Smooth muscle cell (in vitro differentiated cells): ENCODE data around the gene APRT. TPM values are rescaled to one million over a fixed set of nuclear protein-coding genes. Genes with fewer than 3 reads are reported as not detected.

ENCODE experiments used
- DNase-seq: peaks from one replicate; lab custom pipeline; 2025; ENCODE audit not compliant: unreplicated experiment; lab: John Stamatoyannopoulos, UW
- H2AFZ ChIP-seq: fragments of 200-600 bp; sonication (generic); 2 replicates; pipeline ENCODE4 v1.6.0; 2016; ENCODE audit warnings: antibody characterized with exemption, low read depth, mild to moderate bottlenecking
- H3F3A ChIP-seq: fragments of 200-600 bp; sonication (generic); 2 replicates; pipeline ENCODE4 v1.6.0; 2017; ENCODE audit warnings: antibody characterized with exemption, low read depth
- H3K27ac ChIP-seq: fragments of 200-600 bp; sonication (generic); 2 replicates; pipeline ENCODE4 v1.5.1; 2016; ENCODE audit warnings: low read depth, mild to moderate bottlenecking
- H3K27me3 ChIP-seq: fragments of 200-600 bp; sonication (generic); 2 replicates; pipeline ENCODE4 v1.6.1; 2016; ENCODE audit warnings: low read depth, mild to moderate bottlenecking
- H3K36me3 ChIP-seq: fragments of 200-600 bp; sonication (generic); 2 replicates; pipeline ENCODE4 v1.5.1; 2016; ENCODE audit warnings: low read depth
- H3K4me1 ChIP-seq: fragments of 200-600 bp; sonication (generic); 2 replicates; pipeline ENCODE4 v1.5.1; 2016; ENCODE audit warnings: low read depth
- H3K4me2 ChIP-seq: fragments of 200-600 bp; sonication (generic); 2 replicates; pipeline ENCODE4 v1.6.0; 2016; ENCODE audit warnings: mild to moderate bottlenecking
- H3K4me3 ChIP-seq: fragments of 200-600 bp; sonication (generic); 2 replicates; pipeline ENCODE4 v1.5.1; 2016; ENCODE audit warnings: mild to moderate bottlenecking
- H3K79me2 ChIP-seq: fragments of 200-600 bp; sonication (generic); 2 replicates; pipeline ENCODE4 v1.6.0; 2016; ENCODE audit warnings: low read depth, mild to moderate bottlenecking
- H3K9ac ChIP-seq: fragments of 200-600 bp; sonication (generic); 2 replicates; pipeline ENCODE4 v1.6.0; 2016; ENCODE audit warnings: low read depth
- H3K9me3 ChIP-seq: fragments of 200-600 bp; sonication (generic); replicated peaks from 2 replicates; pipeline ENCODE4 v1.5.1; 2016; ENCODE audit warnings: low read depth
- H4K20me1 ChIP-seq: fragments of 200-600 bp; sonication (generic); 2 replicates; pipeline ENCODE4 v1.6.0; 2016; ENCODE audit warnings: low read depth
- whole genome bisulfite sequencing: methylation state at CpG from one replicate; pipeline ENCODE4 v1.1.7; 2016; ENCODE audit warnings: low lambda C conversion rate; 5-methylcytosine and 5-hydroxymethylcytosine counted together
- polyA plus RNA-seq: library from polyadenylated mRNA; unstranded; fragments of >200 nt; fragmentation: Nextera tagmentation; extraction: Ambion mirVana; gene quantifications from 2 replicates; pipeline ENCODE4 v1.2.1, GENCODE V29; 2016
- total RNA-seq: library from RNA; depleted of rRNA; stranded (reverse); fragments of >200 nt; gene quantifications from 2 replicates; pipeline ENCODE4 v1.2.3, GENCODE V29; 2014
- TF ChIP-seq, protein P1 (sequence below): fragments of 200-600 bp; sonication (generic); IDR thresholded peaks from 2 replicates; pipeline ENCODE4 v1.5.1; 2017; ENCODE audit warnings: borderline replicate concordance, mild to moderate bottlenecking, antibody characterized with exemption; ENCODE audit not compliant: insufficient read depth, poor library complexity, severe bottlenecking

The APRT gene
- total and polyA plus RNA-seq, 2 experiments from 2014 or later: 143 to 200 TPM

DNA sequence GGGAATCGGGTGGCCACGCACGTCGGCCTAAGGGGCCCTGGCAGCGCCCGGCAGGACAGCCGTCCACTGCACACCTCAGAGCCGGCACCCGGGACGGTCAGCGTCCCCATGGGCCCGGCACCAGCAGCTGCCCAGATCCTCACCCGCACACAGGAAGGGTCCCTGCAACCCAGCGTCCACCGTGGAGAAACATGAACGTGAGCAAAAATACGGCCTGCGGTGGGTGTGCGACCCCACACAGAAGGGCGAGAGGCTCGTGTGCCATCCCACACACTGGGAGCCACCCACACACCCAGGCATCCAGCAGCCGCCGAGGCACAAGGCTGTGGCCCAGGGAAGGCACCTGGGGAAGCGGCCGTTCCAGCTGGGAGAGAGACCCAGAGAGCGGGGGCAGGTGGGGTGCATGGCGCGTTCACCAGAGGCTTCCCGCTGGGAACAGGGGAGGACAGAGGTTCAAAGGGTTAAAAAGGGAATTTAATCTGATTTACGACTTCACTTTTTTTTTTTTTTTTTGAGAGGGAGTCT lies 33.1 kb downstream of the APRT start:
- H3K79me2 ChIP-seq: peaks cover 89% of the 10 kb centered on the region
- no peak overlapping the region for H2AFZ ChIP-seq
- peaks cover 28% of the 10 kb centered on the region for H3K4me1 ChIP-seq
- no peak overlapping the region for H3K9ac ChIP-seq
- no peak overlapping the region for H3K27ac ChIP-seq
- 88% methylated on average over 30 of the region's 30 CpGs for WGBS
- no peak overlapping the region for H3K4me3 ChIP-seq
- H3K4me2 ChIP-seq: no peak overlapping the region
- DNase-seq: no peak
- H3K27me3 ChIP-seq: no peaks in the 10 kb centered on the region
- TF ChIP-seq, protein P1, sequence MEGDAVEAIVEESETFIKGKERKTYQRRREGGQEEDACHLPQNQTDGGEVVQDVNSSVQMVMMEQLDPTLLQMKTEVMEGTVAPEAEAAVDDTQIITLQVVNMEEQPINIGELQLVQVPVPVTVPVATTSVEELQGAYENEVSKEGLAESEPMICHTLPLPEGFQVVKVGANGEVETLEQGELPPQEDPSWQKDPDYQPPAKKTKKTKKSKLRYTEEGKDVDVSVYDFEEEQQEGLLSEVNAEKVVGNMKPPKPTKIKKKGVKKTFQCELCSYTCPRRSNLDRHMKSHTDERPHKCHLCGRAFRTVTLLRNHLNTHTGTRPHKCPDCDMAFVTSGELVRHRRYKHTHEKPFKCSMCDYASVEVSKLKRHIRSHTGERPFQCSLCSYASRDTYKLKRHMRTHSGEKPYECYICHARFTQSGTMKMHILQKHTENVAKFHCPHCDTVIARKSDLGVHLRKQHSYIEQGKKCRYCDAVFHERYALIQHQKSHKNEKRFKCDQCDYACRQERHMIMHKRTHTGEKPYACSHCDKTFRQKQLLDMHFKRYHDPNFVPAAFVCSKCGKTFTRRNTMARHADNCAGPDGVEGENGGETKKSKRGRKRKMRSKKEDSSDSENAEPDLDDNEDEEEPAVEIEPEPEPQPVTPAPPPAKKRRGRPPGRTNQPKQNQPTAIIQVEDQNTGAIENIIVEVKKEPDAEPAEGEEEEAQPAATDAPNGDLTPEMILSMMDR: no peak
- H3F3A ChIP-seq: peaks cover 3% of the 10 kb centered on the region
- H3K36me3 ChIP-seq: no peaks in the 10 kb centered on the region
- H3K9me3 ChIP-seq: no peaks in the 10 kb centered on the region
- peaks cover 95% of the 10 kb centered on the region for H4K20me1 ChIP-seq

DNA sequence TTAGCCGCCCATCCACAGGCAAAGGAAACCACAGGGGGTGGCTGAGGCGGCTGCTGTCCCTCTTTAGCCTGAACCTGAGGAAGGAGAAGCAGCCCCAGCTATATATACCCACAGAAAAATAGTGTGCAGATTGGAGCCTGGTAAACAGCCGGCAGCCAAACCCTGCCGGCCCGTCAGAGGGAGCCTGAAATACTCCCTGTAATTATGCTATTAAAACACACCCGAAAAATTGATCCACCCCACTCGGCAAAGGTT lies 33.5 kb downstream of the APRT start:
- WGBS: 90% methylated on average over 7 of the region's 7 CpGs

DNA sequence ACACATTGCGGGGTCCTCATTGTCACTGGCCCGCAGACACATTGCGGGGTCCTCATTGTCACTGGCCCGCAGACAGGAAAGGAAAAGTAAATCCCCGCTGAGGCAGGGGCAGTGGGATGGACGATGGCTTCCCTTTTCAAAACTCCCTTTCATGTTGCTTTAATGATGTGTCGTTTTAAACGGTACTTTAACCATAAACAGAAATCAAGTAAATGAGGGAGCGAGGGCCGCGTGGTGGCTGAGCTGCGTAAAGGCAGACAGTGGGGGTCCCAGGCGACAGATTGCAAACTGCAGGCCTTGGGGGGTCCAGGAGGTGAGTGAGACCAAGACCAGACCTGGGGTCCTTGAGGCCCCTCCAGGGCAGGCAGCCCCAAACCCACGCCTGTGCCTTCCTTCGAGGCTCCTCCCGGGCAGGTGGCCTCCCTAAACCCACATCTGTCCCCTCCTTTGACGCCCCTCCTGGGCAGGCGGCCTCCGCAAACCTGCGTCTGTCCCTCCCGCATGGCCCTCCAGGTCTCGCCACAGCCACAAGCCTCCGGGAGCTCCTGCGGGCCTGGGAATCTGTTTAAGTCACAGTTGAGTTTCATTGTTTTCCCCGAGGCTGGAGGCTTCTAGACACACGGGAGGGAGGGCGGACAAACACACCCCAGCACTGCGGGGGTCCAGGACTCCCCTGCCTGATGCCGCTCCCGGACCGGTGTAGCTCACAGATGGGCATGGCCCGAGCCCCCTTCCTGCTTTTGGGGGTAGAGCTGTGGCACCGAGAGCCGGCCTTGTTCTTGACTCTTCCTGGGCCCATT lies 34.1 kb downstream of the APRT start:
- Histone ChIP-seq H3K4me1 (peaks cover 25% of the 10 kb centered on the region), H3K79me2 (peaks cover 80% of the 10 kb centered on the region), H3K4me3 (no peak overlapping the region), H4K20me1 (peaks cover 96% of the 10 kb centered on the region), H3K27me3 (no peaks in the 10 kb centered on the region), H2AFZ (no peak overlapping the region), H3K36me3 (no peaks in the 10 kb centered on the region), H3K4me2 (no peak overlapping the region), H3K9ac (no peak overlapping the region), H3K27ac (no peak overlapping the region), H3F3A (peaks cover 6% of the 10 kb centered on the region), H3K9me3 (no peaks in the 10 kb centered on the region)
- WGBS: 88% methylated on average over 34 of the region's 34 CpGs
- TF ChIP-seq, protein P1: no peak
- DNase-seq: no peak

More for the DNA sequence above, 33.5 kb downstream of the APRT start:
- Histone ChIP-seq H4K20me1 (peaks cover 96% of the 10 kb centered on the region), H3K9ac (no peak overlapping the region), H3K9me3 (no peaks in the 10 kb centered on the region), H2AFZ (no peak overlapping the region), H3K36me3 (no peaks in the 10 kb centered on the region), H3K4me3 (no peak overlapping the region), H3K27ac (no peak overlapping the region), H3F3A (peaks cover 3% of the 10 kb centered on the region), H3K27me3 (no peaks in the 10 kb centered on the region), H3K4me2 (no peak overlapping the region), H3K79me2 (peaks cover 85% of the 10 kb centered on the region), H3K4me1 (peaks cover 28% of the 10 kb centered on the region)
- DNase-seq: no peak
- TF ChIP-seq, protein P1: no peak

DNA sequence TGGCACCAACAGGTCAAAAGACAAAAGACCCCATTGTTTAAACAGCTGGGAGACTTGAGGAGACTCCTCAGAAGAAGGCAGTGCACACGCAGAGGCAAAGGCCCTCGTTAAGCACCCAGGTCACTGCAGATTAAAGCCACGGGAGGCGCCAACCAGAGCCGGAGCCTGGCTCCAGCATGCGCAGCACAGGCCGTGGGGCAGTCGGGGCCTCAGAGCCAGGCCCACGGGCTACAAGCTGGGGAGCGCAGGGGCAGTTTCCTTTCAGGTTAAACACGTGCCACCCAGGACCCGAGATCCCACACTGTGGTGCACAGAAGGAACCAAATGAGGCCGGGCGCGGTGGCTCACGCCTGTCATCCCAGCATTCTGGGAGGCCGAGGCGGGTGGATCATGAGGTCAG lies 35.9 kb downstream of the APRT start:
- peaks cover 11% of the 10 kb centered on the region for H3F3A ChIP-seq
- TF ChIP-seq, protein P1: no peak
- no peak overlapping the region for H2AFZ ChIP-seq
- H3K27ac ChIP-seq: no peak overlapping the region
- WGBS: 89% methylated on average over 18 of the region's 18 CpGs
- peaks cover 31% of the 10 kb centered on the region for H3K4me1 ChIP-seq
- H3K4me2 ChIP-seq: no peak overlapping the region
- no peaks in the 10 kb centered on the region for H3K36me3 ChIP-seq
- H3K9ac ChIP-seq: no peak overlapping the region
- no peaks in the 10 kb centered on the region for H3K27me3 ChIP-seq
- no peaks in the 10 kb centered on the region for H3K9me3 ChIP-seq
- no peak overlapping the region for H3K4me3 ChIP-seq
- H3K79me2 ChIP-seq: peaks cover 73% of the 10 kb centered on the region
- no peak for DNase-seq
- H4K20me1 ChIP-seq: peaks cover 93% of the 10 kb centered on the region
